Gastrocnemius medialis (tissue), 4 donors: ENCODE results near the gene OR5AL1. TPM values are rescaled to one million over a fixed set of nuclear protein-coding genes. Genes with fewer than 3 reads are reported as not detected.
"Not testable (repeated sequence)": the region's sequence is repeated elsewhere in the genome, so short reads cannot be mapped to it uniquely, and the experiment has no call there.

Source experiments
- ATAC-seq, 2 donors: fragments of 150-250 bp; one replicate each; pipeline ENCODE4 v1.9.1; 2016
- DNase-seq, 2 donors: peaks; one replicate each; pipeline ENCODE4 v3.0.0-alpha.2; 2019
- H3K27ac ChIP-seq, 4 donors: fragments of 200-600 bp; sonication (generic); 1 replicate in 1 of 4; 2 replicates in 3 of 4; pipeline ENCODE4 v1.5.1; 2016 to 2018; ENCODE audit warnings: mild to moderate bottlenecking in 2 of 4, moderate library complexity in 1 of 4
- H3K27me3 ChIP-seq, 3 donors: fragments of 200-600 bp; sonication (generic) in 2 of 3; 1 replicate in 1 of 3; 2 replicates in 2 of 3; pipeline versions ENCODE4 v1.5.1 to v1.6.0; 2016 to 2019; ENCODE audit warnings: mild to moderate bottlenecking in 1 of 3, moderate library complexity in 1 of 3
- H3K36me3 ChIP-seq, 2 donors: fragments of 200-600 bp; sonication (generic) in 1 of 2; one replicate each; pipeline ENCODE4 v1.5.1; 2017 to 2018
- H3K4me1 ChIP-seq, 2 donors: fragments of 200-600 bp; sonication (generic) in 1 of 2; one replicate each; pipeline ENCODE4 v1.5.1; 2016 to 2017; ENCODE audit warnings: mild to moderate bottlenecking in 2 of 2
- H3K4me3 ChIP-seq, 4 donors: fragments of 200-600 bp; sonication (generic) in 3 of 4; 1 replicate in 1 of 4; 2 replicates in 3 of 4; pipeline ENCODE4 v1.5.1; 2016 to 2019; ENCODE audit warnings: mild to moderate bottlenecking in 2 of 4
- H3K9me3 ChIP-seq, 3 donors: fragments of 200-600 bp; sonication (generic) in 2 of 3; 1 replicate in 1 of 3; 2 replicates in 2 of 3; pipeline ENCODE4 v1.5.1; 2016 to 2019
- POLR2A ChIP-seq, 2 donors: fragments of 450-650 bp; IDR thresholded peaks; one replicate each; pipeline ENCODE4 v1.6.1; 2017; ENCODE audit warnings: antibody characterized with exemption in 2 of 2, mild to moderate bottlenecking in 2 of 2, moderate library complexity in 2 of 2
- in situ Hi-C, 4 donors: fragments of 200-750 bp; cut with MboI; loops; one replicate each; pipeline versions ENCODE4 v1.15.0 to v1.8.0; 2017; ENCODE audit warnings: low sequenced_read_pairs in 4 of 4
- intact Hi-C: fragments of 100-400 bp; cut with DNase I; formaldehyde crosslinking; loops from one replicate; pipeline ENCODE4 v1.15.1; 2023; ENCODE audit warnings: low total_unique reads
- total RNA-seq, 4 donors: library from RNA; depleted of rRNA; stranded (reverse); fragments of >200 nt; gene quantifications; one replicate each; pipeline versions ENCODE4 v1.1.0 to v1.2.3, GENCODE V29; 2016
- TF ChIP-seq, protein P1 (sequence below), 5 experiments: fragments of 450-650 bp in 3 of 5; fragments of 200-600 bp in 2 of 5; sonication (generic) in 2 of 5; IDR thresholded peaks in 4 of 5; conservative IDR thresholded peaks in 1 of 5; 1 replicate in 4 of 5; 2 replicates in 1 of 5; pipeline ENCODE4 v1.5.1; 2016 to 2019; ENCODE audit warnings: antibody characterized with exemption in 5 of 5, mild to moderate bottlenecking in 3 of 5, moderate library complexity in 3 of 5

Gene OR5AL1
- total RNA-seq = not detected

- no peak for DNase-seq
- in situ Hi-C loops = no loop called here
- H3K9me3 ChIP-seq = no peaks in the 10 kb centered on the region
- no peak within 1 kb of the TSS for H3K27ac ChIP-seq
- no peaks in the 10 kb centered on the region for H3K27me3 ChIP-seq
- intact Hi-C loops = no loop called here
- no peaks in the 10 kb centered on the region for H3K4me1 ChIP-seq
- H3K4me3 ChIP-seq = no peak within 1 kb of the TSS
- ATAC-seq = no peak
- no peaks in the 10 kb centered on the region for H3K36me3 ChIP-seq
- no peak for TF ChIP-seq POLR2A (IDR thresholded peaks at IDR 0.05)
Observed at GRCh38 chr11:56412396-56412795, at the start of gene OR5AL1. OR5AL1 (plus strand) TSS chr11:56412696.

DNA sequence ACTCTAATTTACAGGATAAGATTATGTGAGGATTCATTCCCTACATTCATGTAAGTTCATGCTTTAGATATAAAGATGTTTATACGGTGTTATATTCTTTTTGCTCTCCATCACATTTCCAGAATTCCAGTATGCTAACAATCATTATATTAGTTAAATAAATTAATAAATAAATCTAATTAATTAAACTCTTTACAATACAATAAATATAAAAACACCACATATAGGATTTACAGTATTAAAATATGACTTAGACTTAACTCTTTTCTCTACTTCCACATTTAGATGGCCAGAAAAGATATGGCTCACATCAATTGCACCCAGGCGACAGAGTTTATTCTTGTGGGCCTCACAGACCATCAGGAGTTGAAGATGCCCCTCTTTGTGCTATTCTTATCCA lies 37.2 kb upstream of the OR5AL1 start, which contains the start of gene OR8U1:
Gene OR8U1, plus strand, starts transcription at position 301 of the 400 bp plus-strand sequence. Its CDS starts 0 bp downstream, at position 301.
- no peak for ATAC-seq
- in situ Hi-C loops (no loop called here), intact Hi-C loops (no loop called here)
- no peak for DNase-seq
- H3K4me3 ChIP-seq = no peak within 1 kb of the TSS
- H3K4me1 ChIP-seq = no peaks in the 10 kb centered on the region
- TF ChIP-seq POLR2A (IDR thresholded peaks at IDR 0.05) = no peak
- TF ChIP-seq, protein P1, sequence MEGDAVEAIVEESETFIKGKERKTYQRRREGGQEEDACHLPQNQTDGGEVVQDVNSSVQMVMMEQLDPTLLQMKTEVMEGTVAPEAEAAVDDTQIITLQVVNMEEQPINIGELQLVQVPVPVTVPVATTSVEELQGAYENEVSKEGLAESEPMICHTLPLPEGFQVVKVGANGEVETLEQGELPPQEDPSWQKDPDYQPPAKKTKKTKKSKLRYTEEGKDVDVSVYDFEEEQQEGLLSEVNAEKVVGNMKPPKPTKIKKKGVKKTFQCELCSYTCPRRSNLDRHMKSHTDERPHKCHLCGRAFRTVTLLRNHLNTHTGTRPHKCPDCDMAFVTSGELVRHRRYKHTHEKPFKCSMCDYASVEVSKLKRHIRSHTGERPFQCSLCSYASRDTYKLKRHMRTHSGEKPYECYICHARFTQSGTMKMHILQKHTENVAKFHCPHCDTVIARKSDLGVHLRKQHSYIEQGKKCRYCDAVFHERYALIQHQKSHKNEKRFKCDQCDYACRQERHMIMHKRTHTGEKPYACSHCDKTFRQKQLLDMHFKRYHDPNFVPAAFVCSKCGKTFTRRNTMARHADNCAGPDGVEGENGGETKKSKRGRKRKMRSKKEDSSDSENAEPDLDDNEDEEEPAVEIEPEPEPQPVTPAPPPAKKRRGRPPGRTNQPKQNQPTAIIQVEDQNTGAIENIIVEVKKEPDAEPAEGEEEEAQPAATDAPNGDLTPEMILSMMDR (IDR thresholded peaks at IDR 0.05 in 4 of 5, conservative IDR thresholded peaks at IDR 0.05 in 1 of 5) = no peak
- H3K27me3 ChIP-seq = no peaks in the 10 kb centered on the region
- no peak within 1 kb of the TSS for H3K27ac ChIP-seq
- no peaks in the 10 kb centered on the region for H3K9me3 ChIP-seq
- H3K36me3 ChIP-seq = no peaks in the 10 kb centered on the region

- DNase-seq = no peak
- H3K27ac ChIP-seq = no peak overlapping the region
- TF ChIP-seq, protein P1 (IDR thresholded peaks at IDR 0.05 in 4 of 5, conservative IDR thresholded peaks at IDR 0.05 in 1 of 5) = no peak
- no peak for TF ChIP-seq POLR2A (IDR thresholded peaks at IDR 0.05)
- H3K27me3 ChIP-seq = no peaks in the 10 kb centered on the region
- no peaks in the 10 kb centered on the region for H3K4me1 ChIP-seq
- ATAC-seq = no peak
- in situ Hi-C loops (no loop called here), intact Hi-C loops (no loop called here)
- no peak overlapping the region for H3K4me3 ChIP-seq
- H3K9me3 ChIP-seq = no peaks in the 10 kb centered on the region
- H3K36me3 ChIP-seq = no peaks in the 10 kb centered on the region
Observed at GRCh38 chr11:56380120-56380519, 32.4 kb upstream of the OR5AL1 start.

DNA sequence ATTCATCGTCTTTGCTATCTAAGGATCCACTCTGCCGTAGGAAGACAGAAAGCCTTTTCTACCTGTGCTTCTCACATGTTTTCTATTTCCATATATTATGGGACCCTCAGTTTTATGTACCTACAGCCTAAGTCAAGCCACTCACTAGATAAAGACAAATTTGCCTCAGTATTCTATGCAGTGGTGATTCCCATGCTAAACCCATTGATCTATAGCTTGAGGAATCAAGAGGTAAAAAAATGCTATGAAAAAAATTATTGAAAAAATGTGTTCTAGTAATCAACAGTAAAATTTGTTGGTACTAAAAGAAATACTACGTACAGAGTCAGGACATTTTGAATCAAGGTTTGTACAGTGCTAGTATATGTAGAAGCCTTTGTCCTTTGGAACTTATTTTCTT lies 18.1 kb upstream of the OR5AL1 start:
- TF ChIP-seq POLR2A (IDR thresholded peaks at IDR 0.05) = no peak
- TF ChIP-seq, protein P1 (IDR thresholded peaks at IDR 0.05 in 4 of 5, conservative IDR thresholded peaks at IDR 0.05 in 1 of 5) = no peak
- H3K4me3 ChIP-seq = no peak overlapping the region
- H3K27ac ChIP-seq = no peak overlapping the region
- ATAC-seq = no peak
- intact Hi-C loops = no loop called here
- no peaks in the 10 kb centered on the region for H3K36me3 ChIP-seq
- no peak for DNase-seq
- no peaks in the 10 kb centered on the region for H3K9me3 ChIP-seq
- H3K27me3 ChIP-seq = no peaks in the 10 kb centered on the region
- no peaks in the 10 kb centered on the region for H3K4me1 ChIP-seq
- in situ Hi-C loops = no loop called here

GRCh38 chr11:56396047-56396446 lies 16.4 kb upstream of the OR5AL1 start:
- no peak for ATAC-seq
- Histone ChIP-seq H3K9me3 (no peaks in the 10 kb centered on the region), H3K27me3 (no peaks in the 10 kb centered on the region), H3K4me3 (no peak overlapping the region), H3K27ac (no peak overlapping the region), H3K4me1 (no peaks in the 10 kb centered on the region), H3K36me3 (no peaks in the 10 kb centered on the region)
- no peak for TF ChIP-seq POLR2A (IDR thresholded peaks at IDR 0.05)
- TF ChIP-seq, protein P1 (IDR thresholded peaks at IDR 0.05 in 4 of 5, conservative IDR thresholded peaks at IDR 0.05 in 1 of 5) = no peak
- DNase-seq = no peak
- intact Hi-C loops (no loop called here), in situ Hi-C loops (no loop called here)

DNA sequence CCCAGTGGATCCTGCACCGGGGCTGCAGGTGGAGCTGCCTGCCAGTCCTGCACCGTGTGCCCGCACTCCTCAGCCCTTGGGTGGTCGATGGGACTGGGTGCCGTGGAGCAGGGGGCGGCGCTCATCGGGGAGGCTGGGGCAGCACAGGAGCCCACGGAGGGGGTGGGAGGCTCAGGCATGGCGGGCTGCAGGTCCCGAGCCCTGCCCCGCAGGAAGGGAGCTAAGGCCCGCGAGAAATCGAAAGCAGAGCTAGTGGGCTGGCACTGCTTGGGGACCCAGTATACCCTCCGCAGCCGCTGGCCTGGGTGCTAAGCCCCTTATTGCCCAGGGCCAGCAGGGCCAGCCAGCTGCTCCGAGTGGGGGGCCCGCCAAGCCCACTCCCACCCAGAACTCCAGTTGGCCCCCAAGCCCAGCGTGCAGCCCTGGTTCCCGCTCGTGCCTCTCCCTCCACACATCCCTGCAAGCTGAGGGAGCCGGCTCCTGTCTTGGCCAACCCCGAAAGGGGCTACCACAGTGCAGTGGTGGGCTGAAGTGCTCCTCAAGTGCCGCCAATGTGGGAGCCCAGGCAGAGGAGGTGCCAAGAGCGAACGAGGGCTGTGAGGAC lies 10.5 kb upstream of the OR5AL1 start:
- DNase-seq, in situ Hi-C loops: not testable (repeated sequence)

More for the DNA sequence above, 10.5 kb upstream of the OR5AL1 start:
- H3K36me3 ChIP-seq, intact Hi-C loops, H3K4me1 ChIP-seq, H3K27ac ChIP-seq, H3K27me3 ChIP-seq, H3K4me3 ChIP-seq, ATAC-seq, H3K9me3 ChIP-seq: not testable (repeated sequence)
